HL-60 (cell line): ENCODE results near the gene IQGAP2.

ENCODE experiments used
- DNase-seq, 2 experiments: peaks; one replicate each; pipeline ENCODE4 v3.0.0-alpha.2; 2010 to 2020; ENCODE audit warnings: low read depth in 1 of 2, low spot score in 1 of 2
- H3K27ac ChIP-seq: fragments of 250-450 bp; sonication (Bioruptor Pico); replicated peaks from 2 replicates; pipeline ENCODE4 v1.5.1; 2020; ENCODE audit warnings: mild to moderate bottlenecking, moderate library complexity
- H3K27me3 ChIP-seq: fragments of 250-450 bp; sonication (Bioruptor Pico); 2 replicates; pipeline ENCODE4 v1.5.1; 2021; ENCODE audit warnings: mild to moderate bottlenecking, moderate library complexity; ENCODE audit not compliant: insufficient read depth, poor library complexity, severe bottlenecking
- H3K4me3 ChIP-seq: replicated peaks from 2 replicates; pipeline ENCODE4 v1.5.1; 2011; ENCODE audit warnings: mild to moderate bottlenecking, control low read depth, low read length; ENCODE audit not compliant: insufficient read depth
- CTCF ChIP-seq: IDR thresholded peaks from one replicate; pipeline ENCODE4 v1.5.1; 2011; ENCODE audit warnings: low read length, control low read depth, inconsistent platforms; ENCODE audit not compliant: insufficient read depth
- GABPA ChIP-seq: IDR thresholded peaks from 2 replicates; pipeline ENCODE4 v1.6.1; 2012; ENCODE audit warnings: low read depth
- POLR2AphosphoS5 ChIP-seq: IDR thresholded peaks from 2 replicates; pipeline ENCODE4 v1.6.1; 2012; ENCODE audit warnings: low read depth
- REST ChIP-seq: IDR thresholded peaks from 2 replicates; pipeline ENCODE4 v1.6.1; 2012; ENCODE audit warnings: low read depth; ENCODE audit not compliant: insufficient replicate concordance
- SPI1 ChIP-seq: IDR thresholded peaks from 2 replicates; pipeline ENCODE4 v1.6.1; 2012; ENCODE audit warnings: low read depth, mild to moderate bottlenecking, borderline replicate concordance

Gene IQGAP2

DNA sequence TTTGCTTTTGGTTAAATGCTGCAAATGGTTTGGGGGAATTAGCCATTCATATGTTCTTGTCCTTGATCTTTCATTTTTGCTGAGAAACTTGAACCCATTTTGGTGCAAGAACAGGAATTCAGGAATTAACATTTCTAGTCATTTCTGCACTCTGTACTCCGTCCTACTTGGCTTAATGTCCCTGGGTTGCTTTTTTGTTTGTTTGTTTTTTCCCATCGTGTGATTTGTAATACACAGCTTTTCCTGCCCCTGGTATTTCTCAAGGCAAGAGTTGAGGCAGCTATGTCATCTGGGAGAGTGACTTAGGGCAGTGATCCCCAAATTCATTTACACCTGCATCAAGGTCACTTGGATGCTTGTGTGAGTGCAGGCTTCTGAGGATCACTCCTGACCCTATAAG is 71.3 kb downstream of the IQGAP2 start:
- TF ChIP-seq REST (no peak), SPI1 (no peak), POLR2AphosphoS5 (no peak), GABPA (no peak), CTCF (no peak)
- no peak for DNase-seq
- Histone ChIP-seq H3K4me3 (no peak overlapping the region), H3K27ac (no peak overlapping the region), H3K27me3 (no peaks in the 10 kb centered on the region)

DNA sequence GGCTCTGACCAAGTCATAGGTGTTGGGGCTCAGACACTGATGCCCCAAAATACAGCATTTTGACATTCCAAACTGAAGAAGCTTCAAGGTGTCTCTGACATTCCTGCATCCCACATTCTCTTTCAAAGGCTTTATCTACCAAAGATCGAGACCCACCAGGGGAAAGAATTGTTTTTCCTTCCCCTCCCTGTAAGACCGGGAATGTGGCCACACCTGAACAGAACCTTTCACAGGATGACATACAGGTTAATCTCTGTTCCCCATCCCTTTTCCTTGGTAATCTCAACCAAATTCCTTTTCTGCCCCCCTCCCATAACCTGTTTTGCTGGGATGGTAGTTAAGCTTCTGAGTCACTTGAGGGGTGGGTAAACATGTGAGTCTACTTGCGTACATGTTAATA is 72.3 kb downstream of the IQGAP2 start:
- no peak overlapping the region for H3K4me3 ChIP-seq
- no peak for TF ChIP-seq SPI1
- no peak for TF ChIP-seq GABPA
- no peak for TF ChIP-seq REST
- TF ChIP-seq CTCF = no peak
- no peak for TF ChIP-seq POLR2AphosphoS5
- H3K27ac ChIP-seq = no peak overlapping the region
- no peaks in the 10 kb centered on the region for H3K27me3 ChIP-seq
- no peak for DNase-seq

DNA sequence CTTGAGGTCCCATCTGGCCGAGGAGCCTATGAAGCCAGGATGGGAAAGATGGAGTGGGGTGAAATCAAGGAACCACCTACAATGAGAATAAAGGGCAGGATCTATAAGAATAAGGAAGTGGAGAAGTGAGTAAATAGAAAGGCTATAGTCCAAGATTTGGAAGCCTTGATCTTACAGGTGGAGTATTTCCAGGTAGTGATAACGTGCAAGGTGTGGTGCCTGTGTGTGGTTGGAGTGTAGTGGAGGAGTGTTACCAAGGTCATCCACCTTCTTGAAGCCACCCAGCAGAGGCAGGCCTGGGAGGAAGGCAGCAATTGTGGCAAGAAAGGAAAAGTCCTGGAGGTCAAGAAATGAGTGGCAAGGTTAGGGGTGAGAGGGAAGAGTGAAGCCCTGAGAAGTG is 72.9 kb downstream of the IQGAP2 start:
- H3K27me3 ChIP-seq = no peaks in the 10 kb centered on the region
- no peak for DNase-seq
- TF ChIP-seq POLR2AphosphoS5 (no peak), SPI1 (no peak), REST (no peak), GABPA (no peak)
- H3K27ac ChIP-seq = no peak overlapping the region
- no peak overlapping the region for H3K4me3 ChIP-seq
